Ovary (tissue), 3 donors: ENCODE data around the gene TOMM6.

Experiments used
- EP300 ChIP-seq: sonication (generic); formaldehyde crosslinking; IDR thresholded peaks from one replicate; pipeline ENCODE4 v1.6.1; 2017; ENCODE audit warnings: antibody characterized with exemption
- TF ChIP-seq, protein P1 (sequence below), 3 donors: fragments of 450-650 bp in 2 of 3; fragments of 200-600 bp in 1 of 3; IDR thresholded peaks; one replicate each; pipeline versions ENCODE4 v1.5.1 to v1.8.0; 2016 to 2022; ENCODE audit warnings: antibody characterized with exemption in 3 of 3, mild to moderate bottlenecking in 1 of 3
- donor health status: DM: no; HTN: no; CAD: no.

DNA sequence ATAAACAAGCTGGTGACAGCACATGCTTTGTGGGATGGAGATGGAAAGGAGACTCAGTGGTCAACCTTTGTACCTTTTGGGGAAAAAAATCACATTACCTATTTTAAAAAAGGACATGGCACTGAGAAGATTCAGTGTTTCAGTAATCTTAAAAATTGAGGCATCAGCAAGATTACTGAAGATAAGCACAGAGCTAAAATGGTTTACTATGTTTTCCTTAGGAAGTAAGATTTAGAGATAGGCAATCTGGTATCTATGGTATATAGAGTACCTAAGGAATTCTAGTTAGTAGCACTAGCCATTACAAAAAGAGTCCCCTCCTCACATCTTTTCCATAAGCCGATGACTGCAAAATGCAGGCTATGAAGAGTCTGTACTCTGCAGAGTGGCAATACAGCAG lies 35.7 kb downstream of the TOMM6 start:
- TF ChIP-seq, protein P1, sequence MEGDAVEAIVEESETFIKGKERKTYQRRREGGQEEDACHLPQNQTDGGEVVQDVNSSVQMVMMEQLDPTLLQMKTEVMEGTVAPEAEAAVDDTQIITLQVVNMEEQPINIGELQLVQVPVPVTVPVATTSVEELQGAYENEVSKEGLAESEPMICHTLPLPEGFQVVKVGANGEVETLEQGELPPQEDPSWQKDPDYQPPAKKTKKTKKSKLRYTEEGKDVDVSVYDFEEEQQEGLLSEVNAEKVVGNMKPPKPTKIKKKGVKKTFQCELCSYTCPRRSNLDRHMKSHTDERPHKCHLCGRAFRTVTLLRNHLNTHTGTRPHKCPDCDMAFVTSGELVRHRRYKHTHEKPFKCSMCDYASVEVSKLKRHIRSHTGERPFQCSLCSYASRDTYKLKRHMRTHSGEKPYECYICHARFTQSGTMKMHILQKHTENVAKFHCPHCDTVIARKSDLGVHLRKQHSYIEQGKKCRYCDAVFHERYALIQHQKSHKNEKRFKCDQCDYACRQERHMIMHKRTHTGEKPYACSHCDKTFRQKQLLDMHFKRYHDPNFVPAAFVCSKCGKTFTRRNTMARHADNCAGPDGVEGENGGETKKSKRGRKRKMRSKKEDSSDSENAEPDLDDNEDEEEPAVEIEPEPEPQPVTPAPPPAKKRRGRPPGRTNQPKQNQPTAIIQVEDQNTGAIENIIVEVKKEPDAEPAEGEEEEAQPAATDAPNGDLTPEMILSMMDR (IDR thresholded peaks at IDR 0.05) = no peak
- no peak for TF ChIP-seq EP300
